GM18870 (cell line): Measurements from ENCODE around the gene SMIM22.
"Not testable (repeated sequence)": the region's sequence is repeated elsewhere in the genome, so short reads cannot be mapped to it uniquely, and the experiment has no call there.

ENCODE experiments used
- ATAC-seq: cut with Tn5 transposase; IDR thresholded peaks from one replicate; pipeline ENCODE4 v1.9.1; 2021; ENCODE audit warnings: moderate library complexity; ENCODE audit not compliant: unreplicated experiment

SMIM22 gene

GRCh38 chr16:4768549-4769305, 26.4 kb upstream of the SMIM22 start:
- peak; percentile 56 for ATAC-seq

GRCh38 chr16:4769306-4769638, 25.9 kb upstream of the SMIM22 start:
- ATAC-seq, result no peak

- ATAC-seq, result no peak
Observed at GRCh38 chr16:4771646-4772045, 23.5 kb upstream of the SMIM22 start.

- ATAC-seq, result no peak
Observed at GRCh38 chr16:4772351-4772750, 22.8 kb upstream of the SMIM22 start.

GRCh38 chr16:4775005-4775404, 20.2 kb upstream of the SMIM22 start:
- ATAC-seq, result no peak

- ATAC-seq, result no peak
Observed at GRCh38 chr16:4776141-4776705, 18.9 kb upstream of the SMIM22 start.

- no peak for ATAC-seq
Observed at GRCh38 chr16:4777339-4778049, 17.7 kb upstream of the SMIM22 start.

GRCh38 chr16:4778050-4778392, 17.1 kb upstream of the SMIM22 start:
- ATAC-seq, result no peak

GRCh38 chr16:4780235-4780634, 14.9 kb upstream of the SMIM22 start:
- ATAC-seq, result no peak

GRCh38 chr16:4783251-4783950, 11.8 kb upstream of the SMIM22 start:
- no peak for ATAC-seq

- no peak for ATAC-seq
Observed at GRCh38 chr16:4783951-4784336, 11.2 kb upstream of the SMIM22 start.

GRCh38 chr16:4784444-4784987, 10.7 kb upstream of the SMIM22 start:
- ATAC-seq, result not testable (repeated sequence)

GRCh38 chr16:4785758-4786433, 9.3 kb upstream of the SMIM22 start:
- no peak for ATAC-seq

GRCh38 chr16:4787068-4787467, 8.1 kb upstream of the SMIM22 start:
- ATAC-seq, result no peak

GRCh38 chr16:4787627-4788482, 7.3 kb upstream of the SMIM22 start, which contains the start of gene SEPTIN12:
Gene SEPTIN12, minus strand, starts transcription at chr16:4788345. Its CDS starts 700 bp downstream, at chr16:4787645.
- no peak for ATAC-seq

- ATAC-seq, result no peak
Observed at GRCh38 chr16:4788489-4788889, 6.7 kb upstream of the SMIM22 start.

GRCh38 chr16:4788910-4789309, 6.3 kb upstream of the SMIM22 start:
- no peak for ATAC-seq

- ATAC-seq, result no peak
Observed at GRCh38 chr16:4790261-4790660, 4.9 kb upstream of the SMIM22 start.

- ATAC-seq, result no peak
Observed at GRCh38 chr16:4790871-4791270, 4.3 kb upstream of the SMIM22 start.

GRCh38 chr16:4792951-4793513, 2.1 kb upstream of the SMIM22 start:
- ATAC-seq, result no peak
